SK-N-SH (cell line): ENCODE results near the gene SLC2A5. TPM values are rescaled to one million over a fixed set of nuclear protein-coding genes. Genes with fewer than 3 reads are reported as not detected.

ENCODE experiments used
- CTCF ChIA-PET: fragments of 300-600, 350-600 bp; formaldehyde crosslinking; extraction: SDS; loops from one replicate; lab custom pipeline; 2021; lab: Yijun Ruan, JAX
- POLR2A ChIA-PET: fragments of 350-600 bp; sonication (Branson Sonifier 250); formaldehyde crosslinking; extraction: SDS; loops from one replicate; lab custom pipeline; 2020; ENCODE audit warnings: antibody characterized with exemption, inconsistent platforms; lab: Yijun Ruan, JAX
- DNase-seq: peaks from one replicate; pipeline ENCODE4 v3.0.0; 2012
- H2AFZ ChIP-seq: fragments of 200-600 bp; sonication (generic); 2 replicates; pipeline ENCODE4 v1.8.1; 2016; ENCODE audit warnings: antibody characterized with exemption, mild to moderate bottlenecking, low read depth
- H3F3A ChIP-seq: fragments of 200-600 bp; sonication (generic); replicated peaks from 2 replicates; pipeline ENCODE3; 2016; ENCODE audit warnings: antibody characterized with exemption, mild to moderate bottlenecking; ENCODE audit not compliant: insufficient read depth
- H3K27ac ChIP-seq, 2 experiments: fragments of 200-500 bp in 1 of 2; fragments of 200-600 bp in 1 of 2; sonication (Bioruptor generic) in 1 of 2; sonication (generic), shearing (Covaris generic) in 1 of 2; 2 replicates each; pipeline versions ENCODE4 v1.5.1 to v1.6.1; 2014 to 2016; ENCODE audit warnings: low read depth in 2 of 2, inconsistent platforms in 1 of 2, low read length in 1 of 2, mild to moderate bottlenecking in 1 of 2, mixed read lengths in 1 of 2
- H3K27me3 ChIP-seq: fragments of 200-600 bp; sonication (generic), shearing (Covaris generic); 2 replicates; pipeline ENCODE4 v1.6.1; 2016; ENCODE audit warnings: mixed run types; ENCODE audit not compliant: insufficient read depth
- H3K36me3 ChIP-seq, 2 experiments: fragments of 200-500 bp in 1 of 2; fragments of 200-600 bp in 1 of 2; sonication (Bioruptor generic) in 1 of 2; sonication (generic) in 1 of 2; replicated peaks in 1 of 2; 2 replicates each; pipeline versions ENCODE3 to v1.5.1; 2014 to 2016; ENCODE audit warnings: low read length in 1 of 2, mild to moderate bottlenecking in 1 of 2; ENCODE audit not compliant: insufficient read depth in 2 of 2, control insufficient read depth in 1 of 2
- H3K4me1 ChIP-seq, 2 experiments: fragments of 200-500 bp in 1 of 2; fragments of 200-600 bp in 1 of 2; sonication (Bioruptor generic) in 1 of 2; sonication (generic), shearing (Covaris generic) in 1 of 2; 2 replicates each; pipeline versions ENCODE4 v1.5.1 to v1.6.1; 2014 to 2016; ENCODE audit warnings: low read depth in 1 of 2, low read length in 1 of 2, mixed run types in 1 of 2; ENCODE audit not compliant: insufficient read depth in 2 of 2, control insufficient read depth in 1 of 2
- H3K4me2 ChIP-seq: fragments of 200-600 bp; sonication (generic), shearing (Covaris generic); 2 replicates; pipeline ENCODE4 v1.6.1; 2017; ENCODE audit warnings: mixed run types
- H3K4me3 ChIP-seq, 2 experiments: fragments of 200-500 bp in 1 of 2; fragments of 200-600 bp in 1 of 2; sonication (Bioruptor generic) in 1 of 2; sonication (generic), shearing (Covaris generic) in 1 of 2; 2 replicates each; pipeline versions ENCODE4 v1.5.1 to v1.8.1; 2014 to 2016; ENCODE audit warnings: low read depth in 2 of 2, inconsistent platforms in 1 of 2, low read length in 1 of 2, mild to moderate bottlenecking in 1 of 2, mixed read lengths in 1 of 2, moderate library complexity in 1 of 2
- H3K79me2 ChIP-seq: fragments of 200-600 bp; sonication (generic); 2 replicates; pipeline ENCODE4 v1.8.1; 2017; ENCODE audit warnings: mild to moderate bottlenecking; ENCODE audit not compliant: insufficient read depth
- H3K9ac ChIP-seq: fragments of 200-600 bp; sonication (generic); 2 replicates; pipeline ENCODE4 v1.6.1; 2017; ENCODE audit warnings: mixed run types
- H3K9me2 ChIP-seq: fragments of 200-600 bp; sonication (generic); 2 replicates; pipeline ENCODE4 v1.6.1; 2017; ENCODE audit warnings: mixed run types
- H3K9me3 ChIP-seq: fragments of 200-600 bp; sonication (generic); 2 replicates; pipeline ENCODE4 v1.6.1; 2017; ENCODE audit warnings: mixed run types, mild to moderate bottlenecking, moderate library complexity
- H4K20me1 ChIP-seq: fragments of 200-600 bp; sonication (generic); 2 replicates; pipeline ENCODE4 v1.6.1; 2017; ENCODE audit warnings: mild to moderate bottlenecking, mixed run types; ENCODE audit not compliant: insufficient read depth
- FOSL2 ChIP-seq: IDR thresholded peaks from 2 replicates; pipeline ENCODE4 v1.4.0; 2012; ENCODE audit warnings: low read depth, mild to moderate bottlenecking, moderate library complexity, borderline replicate concordance
- GATA2 ChIP-seq: sonication (generic); formaldehyde crosslinking; IDR thresholded peaks from 2 replicates; pipeline ENCODE4 v1.5.0; 2020; ENCODE audit warnings: mild to moderate bottlenecking, missing genetic modification reagents
- IRF3 ChIP-seq: fragments of 150-350 bp; IDR thresholded peaks from 2 replicates; pipeline ENCODE4 v1.6.1; 2016; ENCODE audit warnings: mild to moderate bottlenecking, low read depth, low read length
- JUND ChIP-seq: IDR thresholded peaks from 2 replicates; pipeline ENCODE4 v1.4.0; 2012
- NFIC ChIP-seq: IDR thresholded peaks from 2 replicates; pipeline ENCODE4 v1.4.0; 2012; ENCODE audit warnings: borderline replicate concordance
- RCOR1 ChIP-seq: fragments of 150-350 bp; IDR thresholded peaks from 2 replicates; pipeline ENCODE4 v1.6.1; 2017; ENCODE audit warnings: antibody characterized with exemption, low read length
- REST ChIP-seq: IDR thresholded peaks from 2 replicates; pipeline ENCODE4 v1.6.1; 2012; ENCODE audit warnings: mild to moderate bottlenecking, low read depth, low read length, moderate library complexity
- SIN3A ChIP-seq: IDR thresholded peaks from 2 replicates; pipeline ENCODE4 v1.6.1; 2012; ENCODE audit warnings: low read depth, mild to moderate bottlenecking, low read length, moderate library complexity, borderline replicate concordance
- USF1 ChIP-seq: IDR thresholded peaks from 2 replicates; pipeline ENCODE4 v1.4.0; 2012; ENCODE audit warnings: low read depth, borderline replicate concordance
- YY1 ChIP-seq: IDR thresholded peaks from 2 replicates; pipeline ENCODE4 v1.4.0; 2012; ENCODE audit warnings: low read depth, mild to moderate bottlenecking
- WGBS: methylation state at CpG from one replicate; pipeline ENCODE4 v1.1.6; 2017; ENCODE audit warnings: low lambda C conversion rate; 5-methylcytosine and 5-hydroxymethylcytosine counted together
- polyA plus RNA-seq, 3 experiments: library from polyadenylated mRNA; depleted of rRNA; stranded (reverse); fragments of >200 nt; gene quantifications; 2 replicates each; pipeline ENCODE4 v1.2.3, GENCODE V29; 2012

The SLC2A5 gene
- polyA plus RNA-seq, 1 of the 3 experiments (the other 2 are of a cell fraction), result 0.02 TPM

DNA sequence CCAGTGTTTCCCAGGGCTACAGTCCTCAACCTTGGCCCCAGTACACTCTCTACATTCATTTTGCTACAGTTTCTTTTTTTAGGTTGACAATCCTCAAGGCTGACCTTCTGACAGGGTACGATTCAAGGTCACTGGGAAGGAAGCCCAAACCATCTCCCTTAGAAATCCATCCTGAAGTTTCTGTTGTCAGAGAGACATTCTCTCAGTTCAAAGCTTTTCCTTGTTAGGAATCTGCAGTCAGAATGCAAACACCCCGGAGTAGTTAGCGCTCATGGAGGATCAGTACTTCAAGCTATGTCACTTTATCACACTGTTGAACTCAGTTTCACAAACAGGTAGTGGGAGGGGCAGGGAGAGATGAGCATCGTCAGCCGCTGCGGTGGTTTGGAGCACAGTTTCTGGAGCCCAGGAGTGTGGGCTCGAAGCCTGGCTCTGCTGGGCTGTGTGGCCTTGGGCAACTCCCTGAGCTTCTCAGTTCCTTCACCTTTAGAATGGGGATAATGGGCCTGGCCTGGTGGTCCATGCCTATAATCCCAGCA lies 4.2 kb downstream of the SLC2A5 start (continued):
- TF ChIP-seq REST, result no peak

- WGBS, result 88% methylated on average over 5 of the region's 5 CpGs
- TF ChIP-seq YY1, result no peak
- TF ChIP-seq SIN3A, result no peak
- no peak for TF ChIP-seq USF1
- TF ChIP-seq NFIC, result no peak
- TF ChIP-seq FOSL2, result no peak
- no peak for TF ChIP-seq RCOR1
- TF ChIP-seq REST, result no peak
- no peak for TF ChIP-seq IRF3
- no peak for TF ChIP-seq JUND
- no peak for TF ChIP-seq GATA2
- Histone ChIP-seq H3K36me3 (no peaks in the 10 kb centered on the region), H4K20me1 (no peaks in the 10 kb centered on the region), H2AFZ (no peak overlapping the region), H3K9me3 (no peaks in the 10 kb centered on the region), H3K4me2 (no peak overlapping the region), H3K4me3 (no peak overlapping the region), H3K4me1 (no peaks in the 10 kb centered on the region), H3K27me3 (no peaks in the 10 kb centered on the region), H3K9ac (no peak overlapping the region), H3K79me2 (no peaks in the 10 kb centered on the region), H3K9me2 (no peaks in the 10 kb centered on the region), H3K27ac (no peak overlapping the region), H3F3A (no peaks in the 10 kb centered on the region)
- POLR2A ChIA-PET, result no interaction called here
- CTCF ChIA-PET, result no interaction called here
- no peak for DNase-seq
These were observed 6.6 kb downstream of the SLC2A5 start for GRCh38 chr1:9062846-9063245.
